K562 (cell line): Measurements from ENCODE around the gene HARS2. TPM values are rescaled to one million over a fixed set of nuclear protein-coding genes. Genes with fewer than 3 reads are reported as not detected.
A peak's percentile ranks its signal among the peaks of the same experiment; 100 is the strongest.

Source experiments
- BRCA1 ChIP-seq, 2 experiments: fragments of 450-650 bp in 1 of 2; sonication (generic) in 1 of 2; formaldehyde crosslinking in 1 of 2; IDR thresholded peaks; 2 replicates each; pipeline versions ENCODE4 v1.5.0 to v1.6.1; 2017 to 2020; ENCODE audit warnings: mild to moderate bottlenecking in 1 of 2, missing genetic modification reagents in 1 of 2
- CBX5 ChIP-seq: IDR thresholded peaks from 2 replicates; pipeline ENCODE4 v1.6.1; 2014; ENCODE audit warnings: low read depth, borderline replicate concordance
- CCNT2 ChIP-seq: IDR thresholded peaks from 2 replicates; pipeline ENCODE4 v1.6.1; 2011; ENCODE audit warnings: borderline replicate concordance, low read depth, mild to moderate bottlenecking, moderate library complexity, mixed read lengths, low read length; ENCODE audit not compliant: insufficient read length; ENCODE audit errors: extremely low read depth
- EGR1 ChIP-seq: fragments of 450-650 bp; conservative IDR thresholded peaks from 2 replicates; pipeline ENCODE4 v1.6.1; 2017; ENCODE audit warnings: mild to moderate bottlenecking
- ELK1 ChIP-seq: sonication (generic); formaldehyde crosslinking; IDR thresholded peaks from 2 replicates; pipeline ENCODE4 v1.8.1; 2022; ENCODE audit warnings: missing genetic modification reagents
- JUND ChIP-seq, 2 experiments: IDR thresholded peaks; 2 replicates in 1 of 2; 3 replicates in 1 of 2; pipeline ENCODE4 v1.6.1; 2011; ENCODE audit warnings: borderline replicate concordance in 2 of 2, low read depth in 2 of 2, low read length in 2 of 2, improper control_type of control experiment in 1 of 2, missing biosample characterization in 1 of 2, missing genetic modification characterization in 1 of 2, missing genetic modification reagents in 1 of 2
- PHF21A ChIP-seq: fragments of 450-650 bp; IDR thresholded peaks from 2 replicates; pipeline ENCODE4 v1.6.1; 2017; ENCODE audit warnings: low read depth, borderline replicate concordance
- SMARCC2 ChIP-seq: fragments of 450-650 bp; IDR thresholded peaks from 2 replicates; pipeline ENCODE4 v1.6.1; 2017; ENCODE audit warnings: antibody characterized with exemption, moderate library complexity, mild to moderate bottlenecking, low read depth
- SNIP1 ChIP-seq: fragments of 450-650 bp; IDR thresholded peaks from 2 replicates; pipeline ENCODE4 v1.7.1; 2017; ENCODE audit warnings: low read depth, mild to moderate bottlenecking
- ZBTB26 ChIP-seq: fragments of 450-650 bp; formaldehyde crosslinking; IDR thresholded peaks from 2 replicates; pipeline ENCODE4 v1.4.0; 2022; ENCODE audit warnings: missing genetic modification characterization
- ZC3H8 ChIP-seq: fragments of 450-650 bp; IDR thresholded peaks from 2 replicates; pipeline ENCODE4 v1.6.1; 2017
- ZNF311 ChIP-seq: fragments of 250-450 bp; sonication (Bioruptor Pico); IDR thresholded peaks from 2 replicates; pipeline ENCODE4 v1.4.0; 2020; ENCODE audit warnings: mild to moderate bottlenecking, moderate library complexity
- ZNF589 ChIP-seq: fragments of 200-800 bp; sonication (Bioruptor generic); IDR thresholded peaks from 2 replicates; pipeline ENCODE4 v1.6.1; 2016; ENCODE audit warnings: low read depth, missing genetic modification characterization, missing compliant biosample characterization
- ZNF785 ChIP-seq: fragments of 250-450 bp; sonication (Bioruptor Pico); IDR thresholded peaks from 2 replicates; pipeline ENCODE4 v1.4.0; 2020; ENCODE audit warnings: mild to moderate bottlenecking
- polyA plus RNA-seq, 8 experiments: library from polyadenylated mRNA; depleted of rRNA in 4 of 8; stranded (reverse) in 5 of 8; unstranded in 3 of 8; fragments of >200 nt; fragmentation: Nextera tagmentation in 2 of 8; fragmentation: Illumina TruSeq in 1 of 8; extraction: Ambion mirVana in 2 of 8; extraction: Trizol in 1 of 8; gene quantifications; 2 replicates each; pipeline versions ENCODE4 v1.2.1 to v1.2.3, GENCODE V29; 2011 to 2014; ENCODE audit warnings: inconsistent platforms in 1 of 8, missing spikeins in 1 of 8
- total RNA-seq, 7 experiments: library from RNA; depleted of rRNA in 6 of 7; stranded (reverse); fragments of >200 nt in 6 of 7; fragmentation: Illumina TruSeq in 2 of 7; extraction: Trizol in 2 of 7; gene quantifications; 2 replicates each; pipeline versions ENCODE4 v1.2.1 to v1.2.3, GENCODE V29; 2011 to 2021; ENCODE audit warnings: low replicate concordance in 1 of 7
- TF ChIP-seq, protein P1 (sequence below), 2 experiments: fragments of 450-650 bp in 1 of 2; IDR thresholded peaks; 2 replicates each; pipeline ENCODE4 v1.6.1; 2011 to 2017; ENCODE audit warnings: low read depth in 2 of 2, antibody characterized with exemption in 1 of 2, borderline replicate concordance in 1 of 2, low read length in 1 of 2, mild to moderate bottlenecking in 1 of 2, mixed read lengths in 1 of 2; ENCODE audit not compliant: control insufficient read depth in 1 of 2
- TF ChIP-seq, protein P2 (sequence below), 2 experiments: fragments of 450-650 bp; conservative IDR thresholded peaks; 2 replicates each; pipeline ENCODE4 v1.6.1; 2017; ENCODE audit warnings: mild to moderate bottlenecking in 2 of 2, moderate library complexity in 2 of 2
- TF ChIP-seq, protein P3 (sequence below): sonication (generic); formaldehyde crosslinking; IDR thresholded peaks from 2 replicates; pipeline ENCODE4 v1.8.0; 2022; ENCODE audit warnings: mild to moderate bottlenecking, missing genetic modification reagents

The HARS2 gene
- total and polyA plus RNA-seq, 9 of the 15 experiments (the other 6 are each of a cell fraction or from before 2014, with no cell fraction given) = 8.5 to 41.6 (median 27.1) TPM

- TF ChIP-seq ELK1 (no peak), PHF21A (0 out of 2 replicates have a peak, but pooled peaks have one; percentile 61), CBX5 (no peak), SMARCC2 (peak; percentile 5; the same call in 1 of the 2 replicates), ZNF311 (CRISPR knock-in tag) (no peak), ZNF589 (no peak), CCNT2 (no peak), ZBTB26 (CRISPR knock-in tag) (no peak), SNIP1 (no peak), ZC3H8 (no peak), JUND (IDR thresholded peaks at IDR 0.05; ENCODE audit: borderline replicate concordance, low read depth, low read length) (peak; percentile 92), JUND (tag; IDR thresholded peaks at IDR 0.05; ENCODE audit: borderline replicate concordance, low read depth, low read length) (peak; percentile 90; the same call in 2 of the 3 replicates), ZNF785 (no peak), EGR1 (peak; percentile 59), BRCA1 (IDR thresholded peaks at IDR 0.05) (no peak), BRCA1 (CRISPR knock-in tag; IDR thresholded peaks at IDR 0.05) (no peak)
- TF ChIP-seq, protein P1, sequence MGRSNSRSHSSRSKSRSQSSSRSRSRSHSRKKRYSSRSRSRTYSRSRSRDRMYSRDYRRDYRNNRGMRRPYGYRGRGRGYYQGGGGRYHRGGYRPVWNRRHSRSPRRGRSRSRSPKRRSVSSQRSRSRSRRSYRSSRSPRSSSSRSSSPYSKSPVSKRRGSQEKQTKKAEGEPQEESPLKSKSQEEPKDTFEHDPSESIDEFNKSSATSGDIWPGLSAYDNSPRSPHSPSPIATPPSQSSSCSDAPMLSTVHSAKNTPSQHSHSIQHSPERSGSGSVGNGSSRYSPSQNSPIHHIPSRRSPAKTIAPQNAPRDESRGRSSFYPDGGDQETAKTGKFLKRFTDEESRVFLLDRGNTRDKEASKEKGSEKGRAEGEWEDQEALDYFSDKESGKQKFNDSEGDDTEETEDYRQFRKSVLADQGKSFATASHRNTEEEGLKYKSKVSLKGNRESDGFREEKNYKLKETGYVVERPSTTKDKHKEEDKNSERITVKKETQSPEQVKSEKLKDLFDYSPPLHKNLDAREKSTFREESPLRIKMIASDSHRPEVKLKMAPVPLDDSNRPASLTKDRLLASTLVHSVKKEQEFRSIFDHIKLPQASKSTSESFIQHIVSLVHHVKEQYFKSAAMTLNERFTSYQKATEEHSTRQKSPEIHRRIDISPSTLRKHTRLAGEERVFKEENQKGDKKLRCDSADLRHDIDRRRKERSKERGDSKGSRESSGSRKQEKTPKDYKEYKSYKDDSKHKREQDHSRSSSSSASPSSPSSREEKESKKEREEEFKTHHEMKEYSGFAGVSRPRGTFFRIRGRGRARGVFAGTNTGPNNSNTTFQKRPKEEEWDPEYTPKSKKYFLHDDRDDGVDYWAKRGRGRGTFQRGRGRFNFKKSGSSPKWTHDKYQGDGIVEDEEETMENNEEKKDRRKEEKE (IDR thresholded peaks at IDR 0.05; ENCODE audit: borderline replicate concordance in 1 of 2, control insufficient read depth in 1 of 2, low read depth in 2 of 2, low read length in 1 of 2) = peak in 1 of 2 experiments; percentile 86; a peak in 1 of 4 replicates
- TF ChIP-seq, protein P2, sequence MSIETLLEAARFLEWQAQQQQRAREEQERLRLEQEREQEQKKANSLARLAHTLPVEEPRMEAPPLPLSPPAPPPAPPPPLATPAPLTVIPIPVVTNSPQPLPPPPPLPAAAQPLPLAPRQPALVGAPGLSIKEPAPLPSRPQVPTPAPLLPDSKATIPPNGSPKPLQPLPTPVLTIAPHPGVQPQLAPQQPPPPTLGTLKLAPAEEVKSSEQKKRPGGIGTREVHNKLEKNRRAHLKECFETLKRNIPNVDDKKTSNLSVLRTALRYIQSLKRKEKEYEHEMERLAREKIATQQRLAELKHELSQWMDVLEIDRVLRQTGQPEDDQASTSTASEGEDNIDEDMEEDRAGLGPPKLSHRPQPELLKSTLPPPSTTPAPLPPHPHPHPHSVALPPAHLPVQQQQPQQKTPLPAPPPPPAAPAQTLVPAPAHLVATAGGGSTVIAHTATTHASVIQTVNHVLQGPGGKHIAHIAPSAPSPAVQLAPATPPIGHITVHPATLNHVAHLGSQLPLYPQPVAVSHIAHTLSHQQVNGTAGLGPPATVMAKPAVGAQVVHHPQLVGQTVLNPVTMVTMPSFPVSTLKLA (conservative IDR thresholded peaks at IDR 0.05) = peak; percentile 64 to 71; a peak in 3 of 4 replicates
- TF ChIP-seq, protein P3, sequence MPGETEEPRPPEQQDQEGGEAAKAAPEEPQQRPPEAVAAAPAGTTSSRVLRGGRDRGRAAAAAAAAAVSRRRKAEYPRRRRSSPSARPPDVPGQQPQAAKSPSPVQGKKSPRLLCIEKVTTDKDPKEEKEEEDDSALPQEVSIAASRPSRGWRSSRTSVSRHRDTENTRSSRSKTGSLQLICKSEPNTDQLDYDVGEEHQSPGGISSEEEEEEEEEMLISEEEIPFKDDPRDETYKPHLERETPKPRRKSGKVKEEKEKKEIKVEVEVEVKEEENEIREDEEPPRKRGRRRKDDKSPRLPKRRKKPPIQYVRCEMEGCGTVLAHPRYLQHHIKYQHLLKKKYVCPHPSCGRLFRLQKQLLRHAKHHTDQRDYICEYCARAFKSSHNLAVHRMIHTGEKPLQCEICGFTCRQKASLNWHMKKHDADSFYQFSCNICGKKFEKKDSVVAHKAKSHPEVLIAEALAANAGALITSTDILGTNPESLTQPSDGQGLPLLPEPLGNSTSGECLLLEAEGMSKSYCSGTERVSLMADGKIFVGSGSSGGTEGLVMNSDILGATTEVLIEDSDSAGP (CRISPR knock-in tag) = no peak
Observed at GRCh38 chr5:140725799-140726471, 34.7 kb downstream of the HARS2 start (continued).
